ENCODE results near the gene FLRT2. TPM values are rescaled to one million over a fixed set of nuclear protein-coding genes. Genes with fewer than 3 reads are reported as not detected.

The FLRT2 gene
- polyA plus RNA-seq, 3 donors: 0.01 TPM; not detected in 2

DNA sequence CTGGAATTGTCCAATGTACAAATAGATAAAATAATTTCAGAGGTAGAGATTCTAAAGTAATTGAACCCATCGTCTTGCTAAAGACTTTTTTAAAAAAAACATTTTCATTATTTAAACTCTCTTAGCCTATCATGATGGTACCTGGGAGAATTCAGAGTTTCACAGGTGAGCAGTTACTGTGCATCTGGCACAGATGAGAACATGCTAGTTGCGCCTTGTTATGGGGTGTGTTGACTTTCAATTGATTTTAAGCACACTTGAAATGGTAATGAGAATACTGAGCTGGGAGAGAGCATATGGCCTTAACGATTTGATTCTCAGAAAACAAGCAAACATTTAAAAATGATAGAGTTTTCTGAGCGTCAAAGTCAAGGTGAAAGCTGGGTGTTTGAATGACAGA, 66.6 kb downstream of the FLRT2 start:
- no peaks in the 10 kb centered on the region for H3K79me2 ChIP-seq (ENCODE audit: insufficient read depth, low read length)
- no peak overlapping the region for H3K27ac Mint-ChIP-seq
- no peak overlapping the region for H3K4me3 ChIP-seq (replicated peaks in 1 of 3; ENCODE audit: low read depth in 2 of 3, low read length in 3 of 3)
- no peak overlapping the region for H3K4me2 ChIP-seq (replicated peaks; ENCODE audit: extremely low read depth, low read length, poor library complexity, severe bottlenecking)
- H3K36me3 ChIP-seq (replicated peaks in 1 of 2; ENCODE audit: control insufficient read depth in 1 of 2, insufficient read depth in 2 of 2, low read length in 2 of 2): no peaks in the 10 kb centered on the region
- no peaks in the 10 kb centered on the region for H3K27me3 ChIP-seq (ENCODE audit: control insufficient read depth in 2 of 2, insufficient read depth in 2 of 2, low read length in 2 of 2)
- H3K36me3 Mint-ChIP-seq: peaks cover 2 to 8% of the 10 kb centered on the region in 2 donors
- H3K27ac ChIP-seq (ENCODE audit: low read depth in 1 of 2, low read length in 2 of 2): no peak overlapping the region
- peaks cover 0 to 7% (median 4%) of the 10 kb centered on the region in 7 donors for H3K9me3 Mint-ChIP-seq
- peaks cover 0 to 1% (median 0%) of the 10 kb centered on the region in 3 donors for H3K27me3 Mint-ChIP-seq (ENCODE audit: low read depth in 3 of 3)
- no peak overlapping the region for H3K9ac ChIP-seq (ENCODE audit: insufficient read depth, low read length, poor library complexity, severe bottlenecking)
- peaks cover 21% of the 10 kb centered on the region for H3K4me1 Mint-ChIP-seq
- no peaks in the 10 kb centered on the region for H4K20me1 ChIP-seq (ENCODE audit: insufficient read depth, low read length)
- peaks cover 0 to 5% of the 10 kb centered on the region in 2 donors for H3K9me3 ChIP-seq (replicated peaks in 1 of 2; ENCODE audit: control insufficient read depth in 1 of 2, insufficient read depth in 1 of 2, low read length in 2 of 2)
- H3K4me1 ChIP-seq (ENCODE audit: control insufficient read depth in 1 of 2, insufficient read depth in 2 of 2, low read length in 2 of 2): peaks cover 17 to 21% of the 10 kb centered on the region in 2 donors
- H3K4me3 Mint-ChIP-seq: no peak overlapping the region
- H2AFZ ChIP-seq (ENCODE audit: insufficient read depth, low read depth, low read length, poor library complexity, severe bottlenecking): no peak overlapping the region
- TF ChIP-seq, protein P1, sequence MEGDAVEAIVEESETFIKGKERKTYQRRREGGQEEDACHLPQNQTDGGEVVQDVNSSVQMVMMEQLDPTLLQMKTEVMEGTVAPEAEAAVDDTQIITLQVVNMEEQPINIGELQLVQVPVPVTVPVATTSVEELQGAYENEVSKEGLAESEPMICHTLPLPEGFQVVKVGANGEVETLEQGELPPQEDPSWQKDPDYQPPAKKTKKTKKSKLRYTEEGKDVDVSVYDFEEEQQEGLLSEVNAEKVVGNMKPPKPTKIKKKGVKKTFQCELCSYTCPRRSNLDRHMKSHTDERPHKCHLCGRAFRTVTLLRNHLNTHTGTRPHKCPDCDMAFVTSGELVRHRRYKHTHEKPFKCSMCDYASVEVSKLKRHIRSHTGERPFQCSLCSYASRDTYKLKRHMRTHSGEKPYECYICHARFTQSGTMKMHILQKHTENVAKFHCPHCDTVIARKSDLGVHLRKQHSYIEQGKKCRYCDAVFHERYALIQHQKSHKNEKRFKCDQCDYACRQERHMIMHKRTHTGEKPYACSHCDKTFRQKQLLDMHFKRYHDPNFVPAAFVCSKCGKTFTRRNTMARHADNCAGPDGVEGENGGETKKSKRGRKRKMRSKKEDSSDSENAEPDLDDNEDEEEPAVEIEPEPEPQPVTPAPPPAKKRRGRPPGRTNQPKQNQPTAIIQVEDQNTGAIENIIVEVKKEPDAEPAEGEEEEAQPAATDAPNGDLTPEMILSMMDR (IDR thresholded peaks at IDR 0.05): no peak
- WGBS (ENCODE audit: insufficient coverage): 100% methylated on average over 3 of the region's 4 CpGs
- no peak for DNase-seq
- intact Hi-C loops (cut with micrococcal nuclease): no loop called here

DNA sequence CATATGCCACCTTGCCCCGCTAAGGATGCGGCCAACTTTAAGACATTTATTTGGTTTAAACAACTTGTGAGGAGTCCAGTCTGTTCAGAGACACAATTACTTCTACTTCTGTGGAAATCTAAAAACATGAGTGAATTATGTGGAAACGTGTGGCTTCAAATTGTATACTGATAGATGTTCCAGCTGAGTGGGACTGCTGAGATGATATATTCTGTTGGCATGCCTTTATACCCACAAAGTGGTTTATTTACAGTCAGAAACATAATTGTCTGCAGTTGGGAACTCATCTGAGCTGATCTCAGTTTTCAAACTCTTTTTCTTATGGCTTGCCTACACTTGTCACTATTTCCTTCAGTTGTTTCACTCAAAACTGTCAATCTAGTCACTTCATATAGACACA, 67.8 kb downstream of the FLRT2 start:
- Mint-ChIP-seq H3K27ac (no peak overlapping the region), H3K4me3 (no peak overlapping the region), H3K36me3 (peaks cover 2 to 8% of the 10 kb centered on the region in 2 donors), H3K4me1 (peaks cover 21% of the 10 kb centered on the region), H3K9me3 (peaks cover 0 to 7% (median 4%) of the 10 kb centered on the region in 7 donors), H3K27me3 (ENCODE audit: low read depth in 3 of 3) (peaks cover 0 to 1% (median 0%) of the 10 kb centered on the region in 3 donors)
- no peak overlapping the region for H3K27ac ChIP-seq (ENCODE audit: low read depth in 1 of 2, low read length in 2 of 2)
- no peak overlapping the region for H3K9ac ChIP-seq (ENCODE audit: insufficient read depth, low read length, poor library complexity, severe bottlenecking)
- peaks cover 0 to 5% of the 10 kb centered on the region in 2 donors for H3K9me3 ChIP-seq (replicated peaks in 1 of 2; ENCODE audit: control insufficient read depth in 1 of 2, insufficient read depth in 1 of 2, low read length in 2 of 2)
- TF ChIP-seq, protein P1 (IDR thresholded peaks at IDR 0.05): no peak
- no peak overlapping the region for H3K4me3 ChIP-seq (replicated peaks in 1 of 3; ENCODE audit: low read depth in 2 of 3, low read length in 3 of 3)
- intact Hi-C loops (cut with micrococcal nuclease): no loop called here
- no CpG with 5 or more reads among the region's 3 CpGs for WGBS (ENCODE audit: insufficient coverage)
- H3K79me2 ChIP-seq (ENCODE audit: insufficient read depth, low read length): no peaks in the 10 kb centered on the region
- H3K36me3 ChIP-seq (replicated peaks in 1 of 2; ENCODE audit: control insufficient read depth in 1 of 2, insufficient read depth in 2 of 2, low read length in 2 of 2): no peaks in the 10 kb centered on the region
- peaks cover 17 to 21% of the 10 kb centered on the region in 2 donors for H3K4me1 ChIP-seq (ENCODE audit: control insufficient read depth in 1 of 2, insufficient read depth in 2 of 2, low read length in 2 of 2)
- no peaks in the 10 kb centered on the region for H3K27me3 ChIP-seq (ENCODE audit: control insufficient read depth in 2 of 2, insufficient read depth in 2 of 2, low read length in 2 of 2)
- no peak overlapping the region for H3K4me2 ChIP-seq (replicated peaks; ENCODE audit: extremely low read depth, low read length, poor library complexity, severe bottlenecking)
- no peaks in the 10 kb centered on the region for H4K20me1 ChIP-seq (ENCODE audit: insufficient read depth, low read length)
- H2AFZ ChIP-seq (ENCODE audit: insufficient read depth, low read depth, low read length, poor library complexity, severe bottlenecking): no peak overlapping the region
- no peak for DNase-seq

Measured in CD14-positive monocyte (primary cell).